ENCODE results near the gene ATAD2B. TPM values are rescaled to one million over a fixed set of nuclear protein-coding genes. Genes with fewer than 3 reads are reported as not detected.
A peak's percentile ranks its signal among the peaks of the same experiment; 100 is the strongest.

The ATAD2B gene
- total RNA-seq, 1 experiment from 2014 or later = 19.7 TPM

GRCh38 chr2:23824777-23825212, 102.1 kb downstream of the ATAD2B start:
- CTCF ChIA-PET = interaction anchor here (0.5 to 1.6 kb wide), 12 partner anchors 10 to 1114 kb away, joined by 3 to 14 read pairs (median 6); partner anchors contain the start of genes ATAD2B, TP53I3 and WDCP
- H3K27ac Mint-ChIP-seq (ENCODE audit: unreplicated experiment) = no peak overlapping the region

GRCh38 chr2:23823863-23824262, 103.1 kb downstream of the ATAD2B start:
- Mint-ChIP-seq H3K27ac (ENCODE audit: unreplicated experiment) (no peak overlapping the region), H3K4me3 (ENCODE audit: low read depth, unreplicated experiment) (no peak overlapping the region), H3K27me3 (ENCODE audit: unreplicated experiment) (no peaks in the 10 kb centered on the region), H3K36me3 (ENCODE audit: insufficient read depth, unreplicated experiment) (no peaks in the 10 kb centered on the region), H3K4me1 (ENCODE audit: low read depth, unreplicated experiment) (no peaks in the 10 kb centered on the region), H3K9me3 (ENCODE audit: low read depth, unreplicated experiment) (no peaks in the 10 kb centered on the region)
- DNase-seq = no peak
- intact Hi-C loops (cut with micrococcal nuclease; ENCODE audit: unreplicated experiment) = loop anchor here (1.0 to 2.0 kb wide), 3 partner anchors 237 to 340 kb away; partner anchors contain the start of gene TP53I3
- CTCF ChIA-PET = interaction anchor here (0.7 to 1.6 kb wide), 4 partner anchors 20 to 340 kb away, joined by 3 to 5 read pairs (median 3); partner anchors contain the start of gene ATAD2B
- TF ChIP-seq CTCF (IDR thresholded peaks at IDR 0.05; ENCODE audit: unreplicated experiment) = no peak
- BruUV-seq (replicated peaks) = no TSS peak

More at GRCh38 chr2:23824777-23825212, 102.1 kb downstream of the ATAD2B start:
- Mint-ChIP-seq H3K4me3 (ENCODE audit: low read depth, unreplicated experiment) (no peak overlapping the region), H3K27me3 (ENCODE audit: unreplicated experiment) (no peaks in the 10 kb centered on the region), H3K4me1 (ENCODE audit: low read depth, unreplicated experiment) (no peaks in the 10 kb centered on the region), H3K9me3 (ENCODE audit: low read depth, unreplicated experiment) (no peaks in the 10 kb centered on the region), H3K36me3 (ENCODE audit: insufficient read depth, unreplicated experiment) (no peaks in the 10 kb centered on the region)
- intact Hi-C loops (cut with micrococcal nuclease; ENCODE audit: unreplicated experiment) = loop anchor here (1.0 to 2.0 kb wide), 3 partner anchors 236 to 340 kb away; partner anchors contain the start of gene TP53I3
- no TSS peak for BruUV-seq (replicated peaks)
- TF ChIP-seq CTCF (IDR thresholded peaks at IDR 0.05; ENCODE audit: unreplicated experiment) = peak; percentile 30
- DNase-seq = peak; percentile 54

GRCh38 chr2:23814963-23815362, 112.0 kb downstream of the ATAD2B start:
- no peak for DNase-seq
- CTCF ChIA-PET = no interaction called here
- BruUV-seq (replicated peaks) = no TSS peak
- no peak overlapping the region for H3K4me3 Mint-ChIP-seq (ENCODE audit: low read depth, unreplicated experiment)
- TF ChIP-seq CTCF (IDR thresholded peaks at IDR 0.05; ENCODE audit: unreplicated experiment) = no peak
- no peak overlapping the region for H3K27ac Mint-ChIP-seq (ENCODE audit: unreplicated experiment)
- no peaks in the 10 kb centered on the region for H3K27me3 Mint-ChIP-seq (ENCODE audit: unreplicated experiment)
- intact Hi-C loops (cut with micrococcal nuclease; ENCODE audit: unreplicated experiment) = no loop called here
- no peaks in the 10 kb centered on the region for H3K9me3 Mint-ChIP-seq (ENCODE audit: low read depth, unreplicated experiment)
- peaks cover 4% of the 10 kb centered on the region for H3K36me3 Mint-ChIP-seq (ENCODE audit: insufficient read depth, unreplicated experiment)
- H3K4me1 Mint-ChIP-seq (ENCODE audit: low read depth, unreplicated experiment) = no peaks in the 10 kb centered on the region

GRCh38 chr2:23813438-23813837, 113.5 kb downstream of the ATAD2B start:
- no peak overlapping the region for H3K27ac Mint-ChIP-seq (ENCODE audit: unreplicated experiment)
- no peak for TF ChIP-seq CTCF (IDR thresholded peaks at IDR 0.05; ENCODE audit: unreplicated experiment)
- CTCF ChIA-PET = no interaction called here
- intact Hi-C loops (cut with micrococcal nuclease; ENCODE audit: unreplicated experiment) = no loop called here
- no peaks in the 10 kb centered on the region for H3K4me1 Mint-ChIP-seq (ENCODE audit: low read depth, unreplicated experiment)
- no peak for DNase-seq
- BruUV-seq (replicated peaks) = no TSS peak
- no peaks in the 10 kb centered on the region for H3K27me3 Mint-ChIP-seq (ENCODE audit: unreplicated experiment)
- H3K9me3 Mint-ChIP-seq (ENCODE audit: low read depth, unreplicated experiment) = no peaks in the 10 kb centered on the region
- H3K4me3 Mint-ChIP-seq (ENCODE audit: low read depth, unreplicated experiment) = no peak overlapping the region
- H3K36me3 Mint-ChIP-seq (ENCODE audit: insufficient read depth, unreplicated experiment) = peaks cover 4% of the 10 kb centered on the region

All from Calu3 (cell line).